HepG2 (cell line): Measurements from ENCODE around the gene TCF19. TPM values are rescaled to one million over a fixed set of nuclear protein-coding genes. Genes with fewer than 3 reads are reported as not detected.

Source experiments
- HES4 ChIP-seq: sonication (generic); formaldehyde crosslinking; IDR thresholded peaks from 2 replicates; pipeline ENCODE4 v1.9.0; 2021; ENCODE audit warnings: mild to moderate bottlenecking, missing genetic modification reagents, borderline replicate concordance
- ISX ChIP-seq: sonication (generic); formaldehyde crosslinking; conservative IDR thresholded peaks from 2 replicates; pipeline ENCODE4 v1.5.0; 2020; ENCODE audit warnings: missing genetic modification reagents
- ZNF224 ChIP-seq: sonication (generic); formaldehyde crosslinking; IDR thresholded peaks from 2 replicates; pipeline ENCODE4 v1.5.0; 2020; ENCODE audit warnings: mild to moderate bottlenecking, missing genetic modification reagents
- ZNF256 ChIP-seq: sonication (generic); formaldehyde crosslinking; conservative IDR thresholded peaks from 2 replicates; pipeline ENCODE4 v1.4.0; 2020; ENCODE audit warnings: missing genetic modification reagents
- ZNF460 ChIP-seq: sonication (generic); formaldehyde crosslinking; IDR thresholded peaks from 2 replicates; pipeline ENCODE4 v1.5.1; 2020; ENCODE audit warnings: missing genetic modification reagents, mild to moderate bottlenecking, borderline replicate concordance
- ZNF709 ChIP-seq: sonication (generic); formaldehyde crosslinking; IDR thresholded peaks from 2 replicates; pipeline ENCODE4 v1.5.0; 2020; ENCODE audit warnings: mild to moderate bottlenecking, missing genetic modification reagents
- polyA plus RNA-seq, 8 experiments: library from polyadenylated mRNA; depleted of rRNA in 3 of 8; stranded (reverse) in 7 of 8; unstranded in 1 of 8; fragments of >200 nt; fragmentation: Illumina TruSeq in 4 of 8; extraction: Trizol in 4 of 8; gene quantifications; 2 replicates each; pipeline versions ENCODE4 v1.2.1 to v1.2.3, GENCODE V29; 2011 to 2016; ENCODE audit warnings: low read depth in 4 of 8, missing spikeins in 1 of 8, mixed read lengths in 1 of 8; ENCODE audit not compliant: insufficient read depth in 1 of 8
- total RNA-seq, 5 experiments: library from RNA; depleted of rRNA; stranded (reverse); fragments of >200 nt; fragmentation: Illumina TruSeq; extraction: Trizol; gene quantifications; 2 replicates each; pipeline ENCODE4 v1.2.3, GENCODE V29; 2016; ENCODE audit warnings: low read depth in 1 of 5
- TF ChIP-seq, protein P1 (sequence below): fragments of 450-650 bp; IDR thresholded peaks from 2 replicates; pipeline ENCODE4 v1.6.1; 2017
- TF ChIP-seq, protein P2 (sequence below): sonication (generic); formaldehyde crosslinking; IDR thresholded peaks from 2 replicates; pipeline ENCODE4 v1.4.0; 2020; ENCODE audit warnings: missing genetic modification reagents, borderline replicate concordance
- TF ChIP-seq, protein P3 (sequence below): sonication (generic); formaldehyde crosslinking; IDR thresholded peaks from 2 replicates; pipeline ENCODE4 v1.8.1; 2023; ENCODE audit warnings: mild to moderate bottlenecking, missing genetic modification reagents
- TF ChIP-seq, protein P4 (sequence below): IDR thresholded peaks from 2 replicates; pipeline ENCODE4 v1.6.1; 2016; ENCODE audit warnings: missing biosample characterization, missing genetic modification reagents, low read depth
- TF ChIP-seq, protein P5 (sequence below): sonication (generic); formaldehyde crosslinking; conservative IDR thresholded peaks from 2 replicates; pipeline ENCODE4 v1.8.0; 2022; ENCODE audit warnings: missing genetic modification reagents
- TF ChIP-seq, protein P6 (sequence below): IDR thresholded peaks from 2 replicates; pipeline ENCODE4 v1.6.1; 2016; ENCODE audit warnings: low read depth, missing genetic modification reagents, missing compliant biosample characterization

The TCF19 gene
- total and polyA plus RNA-seq, 2 of the 13 experiments (the other 11 are each of a cell fraction or from before 2014, with no cell fraction given) = 4.9 to 22.2 TPM

DNA sequence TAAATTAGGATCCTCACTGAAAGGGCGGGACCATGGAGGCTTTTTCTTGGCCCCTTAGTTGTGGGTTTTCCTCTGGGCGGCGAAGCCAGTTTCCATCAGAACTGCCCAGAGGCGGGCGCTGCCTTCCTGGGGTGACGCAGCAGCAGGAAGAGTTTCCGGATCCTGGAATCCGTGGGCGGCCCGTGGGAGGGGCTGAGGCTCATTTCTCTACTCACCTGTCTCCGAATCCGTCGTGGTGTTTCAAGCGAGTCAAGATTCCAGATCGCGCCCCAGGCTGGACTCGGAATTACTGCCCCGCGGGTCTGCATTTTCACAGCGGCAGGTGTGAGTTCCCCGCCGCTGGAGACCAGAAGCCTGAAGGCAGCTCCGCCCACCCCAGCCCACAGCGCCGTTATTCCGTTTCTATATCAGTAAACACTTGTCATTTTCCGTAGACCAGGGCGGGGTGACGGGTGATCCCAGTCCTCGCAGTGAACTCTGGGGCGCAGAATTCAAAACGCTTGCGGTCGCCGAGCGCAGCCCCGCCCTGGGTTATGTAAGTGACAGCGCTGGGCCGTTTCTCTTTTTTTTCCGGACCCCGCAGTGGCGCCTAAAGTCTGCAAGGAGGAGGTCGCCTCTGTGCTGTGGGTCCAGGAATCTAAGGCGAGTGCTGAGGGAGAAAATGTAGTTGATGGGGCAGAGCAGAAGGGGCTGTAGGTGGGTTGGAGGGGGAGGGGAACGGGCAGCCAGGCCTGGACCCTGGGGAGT is 39.3 kb downstream of the TCF19 start (continued):
- TF ChIP-seq, protein P1, sequence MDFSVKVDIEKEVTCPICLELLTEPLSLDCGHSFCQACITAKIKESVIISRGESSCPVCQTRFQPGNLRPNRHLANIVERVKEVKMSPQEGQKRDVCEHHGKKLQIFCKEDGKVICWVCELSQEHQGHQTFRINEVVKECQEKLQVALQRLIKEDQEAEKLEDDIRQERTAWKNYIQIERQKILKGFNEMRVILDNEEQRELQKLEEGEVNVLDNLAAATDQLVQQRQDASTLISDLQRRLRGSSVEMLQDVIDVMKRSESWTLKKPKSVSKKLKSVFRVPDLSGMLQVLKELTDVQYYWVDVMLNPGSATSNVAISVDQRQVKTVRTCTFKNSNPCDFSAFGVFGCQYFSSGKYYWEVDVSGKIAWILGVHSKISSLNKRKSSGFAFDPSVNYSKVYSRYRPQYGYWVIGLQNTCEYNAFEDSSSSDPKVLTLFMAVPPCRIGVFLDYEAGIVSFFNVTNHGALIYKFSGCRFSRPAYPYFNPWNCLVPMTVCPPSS = no peak
- TF ChIP-seq, protein P2, sequence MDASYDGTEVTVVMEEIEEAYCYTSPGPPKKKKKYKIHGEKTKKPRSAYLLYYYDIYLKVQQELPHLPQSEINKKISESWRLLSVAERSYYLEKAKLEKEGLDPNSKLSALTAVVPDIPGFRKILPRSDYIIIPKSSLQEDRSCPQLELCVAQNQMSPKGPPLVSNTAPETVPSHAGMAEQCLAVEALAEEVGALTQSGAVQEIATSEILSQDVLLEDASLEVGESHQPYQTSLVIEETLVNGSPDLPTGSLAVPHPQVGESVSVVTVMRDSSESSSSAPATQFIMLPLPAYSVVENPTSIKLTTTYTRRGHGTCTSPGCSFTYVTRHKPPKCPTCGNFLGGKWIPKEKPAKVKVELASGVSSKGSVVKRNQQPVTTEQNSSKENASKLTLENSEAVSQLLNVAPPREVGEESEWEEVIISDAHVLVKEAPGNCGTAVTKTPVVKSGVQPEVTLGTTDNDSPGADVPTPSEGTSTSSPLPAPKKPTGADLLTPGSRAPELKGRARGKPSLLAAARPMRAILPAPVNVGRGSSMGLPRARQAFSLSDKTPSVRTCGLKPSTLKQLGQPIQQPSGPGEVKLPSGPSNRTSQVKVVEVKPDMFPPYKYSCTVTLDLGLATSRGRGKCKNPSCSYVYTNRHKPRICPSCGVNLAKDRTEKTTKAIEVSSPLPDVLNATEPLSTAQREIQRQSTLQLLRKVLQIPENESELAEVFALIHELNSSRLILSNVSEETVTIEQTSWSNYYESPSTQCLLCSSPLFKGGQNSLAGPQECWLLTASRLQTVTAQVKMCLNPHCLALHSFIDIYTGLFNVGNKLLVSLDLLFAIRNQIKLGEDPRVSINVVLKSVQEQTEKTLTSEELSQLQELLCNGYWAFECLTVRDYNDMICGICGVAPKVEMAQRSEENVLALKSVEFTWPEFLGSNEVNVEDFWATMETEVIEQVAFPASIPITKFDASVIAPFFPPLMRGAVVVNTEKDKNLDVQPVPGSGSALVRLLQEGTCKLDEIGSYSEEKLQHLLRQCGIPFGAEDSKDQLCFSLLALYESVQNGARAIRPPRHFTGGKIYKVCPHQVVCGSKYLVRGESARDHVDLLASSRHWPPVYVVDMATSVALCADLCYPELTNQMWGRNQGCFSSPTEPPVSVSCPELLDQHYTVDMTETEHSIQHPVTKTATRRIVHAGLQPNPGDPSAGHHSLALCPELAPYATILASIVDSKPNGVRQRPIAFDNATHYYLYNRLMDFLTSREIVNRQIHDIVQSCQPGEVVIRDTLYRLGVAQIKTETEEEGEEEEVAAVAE (CRISPR knock-in tag) = no peak
- TF ChIP-seq HES4 (CRISPR knock-in tag) = no peak
- TF ChIP-seq ZNF224 (CRISPR knock-in tag) = peak; percentile 22
- no peak for TF ChIP-seq ZNF709 (CRISPR knock-in tag)
- peak; percentile 25; the same call in 1 of the 2 replicates for TF ChIP-seq ZNF460
- TF ChIP-seq, protein P3, sequence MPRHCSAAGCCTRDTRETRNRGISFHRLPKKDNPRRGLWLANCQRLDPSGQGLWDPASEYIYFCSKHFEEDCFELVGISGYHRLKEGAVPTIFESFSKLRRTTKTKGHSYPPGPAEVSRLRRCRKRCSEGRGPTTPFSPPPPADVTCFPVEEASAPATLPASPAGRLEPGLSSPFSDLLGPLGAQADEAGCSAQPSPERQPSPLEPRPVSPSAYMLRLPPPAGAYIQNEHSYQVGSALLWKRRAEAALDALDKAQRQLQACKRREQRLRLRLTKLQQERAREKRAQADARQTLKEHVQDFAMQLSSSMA (CRISPR knock-in tag) = 0 out of 2 replicates have a peak, but pooled peaks have one; percentile 80
- no peak for TF ChIP-seq ZNF256 (CRISPR knock-in tag)
- TF ChIP-seq, protein P4, sequence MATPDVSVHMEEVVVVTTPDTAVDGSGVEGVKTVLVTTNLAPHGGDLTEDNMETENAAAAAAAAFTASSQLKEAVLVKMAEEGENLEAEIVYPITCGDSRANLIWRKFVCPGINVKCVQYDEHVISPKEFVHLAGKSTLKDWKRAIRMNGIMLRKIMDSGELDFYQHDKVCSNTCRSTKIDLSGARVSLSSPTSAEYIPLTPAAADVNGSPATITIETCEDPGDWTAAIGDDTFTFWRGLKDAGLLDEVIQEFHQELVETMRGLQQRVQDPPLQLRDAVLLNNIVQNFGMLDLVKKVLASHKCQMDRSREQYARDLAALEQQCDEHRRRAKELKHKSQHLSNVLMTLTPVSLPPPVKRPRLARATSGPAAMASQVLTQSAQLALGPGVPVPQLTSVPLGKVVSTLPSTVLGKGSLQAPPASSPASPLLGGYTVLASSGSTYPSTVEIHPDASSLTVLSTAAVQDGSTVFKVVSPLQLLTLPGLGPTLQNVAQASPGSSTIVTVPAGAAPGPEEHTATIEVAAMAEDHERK (CRISPR knock-in tag) = peak; percentile 25; the same call in 1 of the 2 replicates
- TF ChIP-seq ISX = no peak
- TF ChIP-seq, protein P5, sequence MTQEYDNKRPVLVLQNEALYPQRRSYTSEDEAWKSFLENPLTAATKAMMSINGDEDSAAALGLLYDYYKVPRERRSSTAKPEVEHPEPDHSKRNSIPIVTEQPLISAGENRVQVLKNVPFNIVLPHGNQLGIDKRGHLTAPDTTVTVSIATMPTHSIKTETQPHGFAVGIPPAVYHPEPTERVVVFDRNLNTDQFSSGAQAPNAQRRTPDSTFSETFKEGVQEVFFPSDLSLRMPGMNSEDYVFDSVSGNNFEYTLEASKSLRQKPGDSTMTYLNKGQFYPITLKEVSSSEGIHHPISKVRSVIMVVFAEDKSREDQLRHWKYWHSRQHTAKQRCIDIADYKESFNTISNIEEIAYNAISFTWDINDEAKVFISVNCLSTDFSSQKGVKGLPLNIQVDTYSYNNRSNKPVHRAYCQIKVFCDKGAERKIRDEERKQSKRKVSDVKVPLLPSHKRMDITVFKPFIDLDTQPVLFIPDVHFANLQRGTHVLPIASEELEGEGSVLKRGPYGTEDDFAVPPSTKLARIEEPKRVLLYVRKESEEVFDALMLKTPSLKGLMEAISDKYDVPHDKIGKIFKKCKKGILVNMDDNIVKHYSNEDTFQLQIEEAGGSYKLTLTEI (CRISPR knock-in tag) = no peak
- TF ChIP-seq, protein P6, sequence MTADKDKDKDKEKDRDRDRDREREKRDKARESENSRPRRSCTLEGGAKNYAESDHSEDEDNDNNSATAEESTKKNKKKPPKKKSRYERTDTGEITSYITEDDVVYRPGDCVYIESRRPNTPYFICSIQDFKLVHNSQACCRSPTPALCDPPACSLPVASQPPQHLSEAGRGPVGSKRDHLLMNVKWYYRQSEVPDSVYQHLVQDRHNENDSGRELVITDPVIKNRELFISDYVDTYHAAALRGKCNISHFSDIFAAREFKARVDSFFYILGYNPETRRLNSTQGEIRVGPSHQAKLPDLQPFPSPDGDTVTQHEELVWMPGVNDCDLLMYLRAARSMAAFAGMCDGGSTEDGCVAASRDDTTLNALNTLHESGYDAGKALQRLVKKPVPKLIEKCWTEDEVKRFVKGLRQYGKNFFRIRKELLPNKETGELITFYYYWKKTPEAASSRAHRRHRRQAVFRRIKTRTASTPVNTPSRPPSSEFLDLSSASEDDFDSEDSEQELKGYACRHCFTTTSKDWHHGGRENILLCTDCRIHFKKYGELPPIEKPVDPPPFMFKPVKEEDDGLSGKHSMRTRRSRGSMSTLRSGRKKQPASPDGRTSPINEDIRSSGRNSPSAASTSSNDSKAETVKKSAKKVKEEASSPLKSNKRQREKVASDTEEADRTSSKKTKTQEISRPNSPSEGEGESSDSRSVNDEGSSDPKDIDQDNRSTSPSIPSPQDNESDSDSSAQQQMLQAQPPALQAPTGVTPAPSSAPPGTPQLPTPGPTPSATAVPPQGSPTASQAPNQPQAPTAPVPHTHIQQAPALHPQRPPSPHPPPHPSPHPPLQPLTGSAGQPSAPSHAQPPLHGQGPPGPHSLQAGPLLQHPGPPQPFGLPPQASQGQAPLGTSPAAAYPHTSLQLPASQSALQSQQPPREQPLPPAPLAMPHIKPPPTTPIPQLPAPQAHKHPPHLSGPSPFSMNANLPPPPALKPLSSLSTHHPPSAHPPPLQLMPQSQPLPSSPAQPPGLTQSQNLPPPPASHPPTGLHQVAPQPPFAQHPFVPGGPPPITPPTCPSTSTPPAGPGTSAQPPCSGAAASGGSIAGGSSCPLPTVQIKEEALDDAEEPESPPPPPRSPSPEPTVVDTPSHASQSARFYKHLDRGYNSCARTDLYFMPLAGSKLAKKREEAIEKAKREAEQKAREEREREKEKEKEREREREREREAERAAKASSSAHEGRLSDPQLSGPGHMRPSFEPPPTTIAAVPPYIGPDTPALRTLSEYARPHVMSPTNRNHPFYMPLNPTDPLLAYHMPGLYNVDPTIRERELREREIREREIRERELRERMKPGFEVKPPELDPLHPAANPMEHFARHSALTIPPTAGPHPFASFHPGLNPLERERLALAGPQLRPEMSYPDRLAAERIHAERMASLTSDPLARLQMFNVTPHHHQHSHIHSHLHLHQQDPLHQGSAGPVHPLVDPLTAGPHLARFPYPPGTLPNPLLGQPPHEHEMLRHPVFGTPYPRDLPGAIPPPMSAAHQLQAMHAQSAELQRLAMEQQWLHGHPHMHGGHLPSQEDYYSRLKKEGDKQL = no peak
